Epidermal melanocyte (primary cell): ENCODE data around the gene OR4M1.
"Not testable (repeated sequence)": the region's sequence is repeated elsewhere in the genome, so short reads cannot be mapped to it uniquely, and the experiment has no call there.

ENCODE experiments used
- DNase-seq: peaks from one replicate; pipeline ENCODE4 v3.0.0; 2011; ENCODE audit warnings: low spot score; ENCODE audit not compliant: insufficient read length

OR4M1 gene, protein sequence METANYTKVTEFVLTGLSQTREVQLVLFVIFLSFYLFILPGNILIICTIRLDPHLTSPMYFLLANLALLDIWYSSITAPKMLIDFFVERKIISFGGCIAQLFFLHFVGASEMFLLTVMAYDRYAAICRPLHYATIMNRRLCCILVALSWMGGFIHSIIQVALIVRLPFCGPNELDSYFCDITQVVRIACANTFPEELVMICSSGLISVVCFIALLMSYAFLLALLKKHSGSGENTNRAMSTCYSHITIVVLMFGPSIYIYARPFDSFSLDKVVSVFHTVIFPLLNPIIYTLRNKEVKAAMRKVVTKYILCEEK

DNA sequence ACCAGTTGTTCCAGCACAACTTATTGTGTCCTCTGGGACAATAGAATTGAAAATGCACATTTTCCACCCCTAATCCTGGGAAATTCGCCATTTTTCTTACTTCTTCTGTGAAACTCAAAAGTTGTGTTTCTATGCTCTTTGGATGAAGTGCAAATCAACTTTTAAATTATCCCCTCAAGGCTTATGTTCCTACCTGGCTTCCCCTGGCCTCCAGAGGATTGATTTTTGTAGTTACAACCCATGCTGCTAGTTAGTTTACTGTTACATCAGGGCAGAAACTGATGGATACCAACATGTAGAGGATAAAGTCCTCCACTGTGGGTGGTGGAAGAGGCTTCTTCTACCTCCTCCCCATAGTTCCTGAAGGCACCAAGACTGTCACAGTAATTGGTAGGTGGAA is at the start of gene OR4M1:
TSS of gene OR4M1 (plus strand) at position 301 of the 400 bp plus-strand sequence. CDS start 6,819 bp downstream, outside the sequence.
- DNase-seq, result not testable (repeated sequence)

DNA sequence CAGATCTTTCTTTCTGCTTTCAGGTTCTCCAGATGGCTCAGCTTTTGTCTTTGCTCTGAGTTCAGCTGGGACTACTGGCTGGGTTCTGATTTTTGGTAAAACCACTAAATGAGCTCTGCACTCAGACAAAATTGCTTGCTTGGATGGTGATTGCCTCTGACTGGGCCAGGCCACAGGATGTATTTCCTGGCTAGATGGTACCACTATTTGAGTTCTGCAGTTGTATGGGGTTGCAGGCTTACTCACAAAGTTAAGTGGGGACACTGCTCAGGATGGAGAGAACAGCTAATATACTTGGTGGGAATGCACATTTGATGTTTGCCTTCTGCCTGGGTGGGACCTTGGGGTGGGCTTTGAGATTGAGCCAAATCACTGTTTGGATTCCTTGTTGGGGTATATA is 43.9 kb upstream of the OR4M1 start:
- no peak for DNase-seq

DNA sequence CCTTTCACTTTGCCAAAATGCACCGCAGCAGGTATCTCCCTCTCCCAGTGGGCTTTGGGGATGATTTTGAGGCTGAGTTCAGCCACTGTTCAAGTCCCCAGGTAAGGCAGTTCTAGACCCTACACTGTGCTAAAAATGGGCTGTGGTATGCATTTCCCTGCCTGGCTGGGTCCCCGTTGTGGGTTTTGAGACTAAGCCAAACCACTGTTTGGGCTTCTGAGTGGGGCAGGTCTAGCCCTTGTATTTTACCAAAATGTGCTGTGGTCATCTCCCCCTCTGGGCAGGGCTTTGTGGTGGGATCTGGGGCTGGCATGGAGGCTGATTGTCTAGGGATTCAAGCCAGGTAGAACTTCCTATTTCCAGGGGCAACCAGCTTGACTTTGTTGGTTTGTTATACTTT is 43.5 kb upstream of the OR4M1 start:
- DNase-seq, result no peak

DNA sequence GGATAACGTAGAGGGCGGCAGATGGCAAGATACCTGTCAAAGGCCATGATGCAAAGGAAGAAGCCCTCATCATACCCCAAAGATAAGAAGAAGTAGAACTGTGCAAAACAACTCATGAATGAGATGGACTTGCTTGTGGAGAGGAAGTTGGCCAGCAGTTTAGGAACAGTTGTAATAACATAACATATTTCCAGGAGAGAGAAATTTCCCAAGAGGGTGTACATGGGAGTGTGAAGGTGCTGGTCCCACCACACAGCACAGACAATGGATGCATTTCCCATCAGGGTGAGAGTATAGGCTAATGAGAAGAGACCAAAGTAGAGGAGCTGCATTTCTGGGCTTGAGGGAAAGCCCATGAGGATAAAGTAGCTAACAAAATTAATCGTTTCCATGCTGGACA is 39.4 kb upstream of the OR4M1 start:
- DNase-seq, result not testable (repeated sequence)

DNA sequence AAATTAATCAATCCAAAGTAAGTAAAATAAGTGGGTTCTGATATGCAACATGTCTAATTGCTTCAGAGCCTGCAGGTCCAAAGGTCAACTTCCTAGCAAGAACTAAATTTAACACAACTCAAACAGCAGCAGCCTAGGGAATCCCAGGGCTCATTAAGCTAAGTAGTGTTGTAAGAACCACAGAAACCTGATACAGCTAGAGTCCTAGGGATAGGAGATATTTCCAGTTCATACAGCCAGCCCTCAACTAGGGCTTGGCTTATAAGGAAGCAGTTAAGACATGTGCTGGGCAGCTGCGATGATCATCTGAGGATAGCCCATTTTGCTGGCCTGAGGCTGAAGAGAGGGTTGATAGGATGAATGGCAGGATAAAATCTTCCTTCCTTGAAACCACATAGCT is 30.0 kb upstream of the OR4M1 start, which contains the start of gene OR4Q3:
TSS of gene OR4Q3 (plus strand) at position 316 of the 400 bp plus-strand sequence.
- no peak for DNase-seq

DNA sequence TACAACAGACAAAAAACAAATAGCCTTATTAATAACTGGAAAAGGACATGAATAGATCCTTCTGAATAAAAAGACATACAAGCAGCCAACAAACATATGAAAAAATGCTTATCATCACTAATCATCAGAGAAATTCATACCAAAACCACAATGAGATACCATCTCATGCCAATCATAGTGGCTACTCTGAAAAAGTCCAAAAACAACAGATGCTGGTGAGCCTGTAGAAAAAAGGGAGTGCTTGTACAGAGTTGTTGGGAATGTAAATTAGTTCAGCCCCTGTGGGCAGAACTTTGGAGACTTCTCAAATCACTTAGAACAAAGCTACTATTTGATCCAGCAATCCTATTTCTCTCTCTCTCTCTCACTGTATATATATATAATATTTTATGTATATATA is 21.0 kb upstream of the OR4M1 start:
- not testable (repeated sequence) for DNase-seq

DNA sequence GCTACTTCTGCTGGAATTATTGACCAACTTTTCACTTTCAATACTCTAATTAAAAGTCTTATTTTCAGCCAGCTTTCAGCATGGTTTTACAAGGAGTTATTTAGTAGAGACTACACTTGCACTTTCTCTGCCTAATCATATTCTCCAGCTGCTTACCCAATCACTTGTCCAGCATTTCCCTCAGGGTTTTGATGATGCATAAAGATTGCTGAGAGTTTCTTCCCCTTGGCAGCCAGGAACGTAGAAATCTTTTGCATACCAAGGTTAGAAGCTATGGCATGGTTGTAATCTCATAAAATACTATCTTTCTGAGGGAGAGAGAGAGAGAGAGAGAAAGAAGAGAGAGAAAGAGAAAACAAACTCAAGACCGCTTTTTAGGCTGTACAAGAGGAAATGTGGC is 19.1 kb upstream of the OR4M1 start:
- DNase-seq, result no peak

DNA sequence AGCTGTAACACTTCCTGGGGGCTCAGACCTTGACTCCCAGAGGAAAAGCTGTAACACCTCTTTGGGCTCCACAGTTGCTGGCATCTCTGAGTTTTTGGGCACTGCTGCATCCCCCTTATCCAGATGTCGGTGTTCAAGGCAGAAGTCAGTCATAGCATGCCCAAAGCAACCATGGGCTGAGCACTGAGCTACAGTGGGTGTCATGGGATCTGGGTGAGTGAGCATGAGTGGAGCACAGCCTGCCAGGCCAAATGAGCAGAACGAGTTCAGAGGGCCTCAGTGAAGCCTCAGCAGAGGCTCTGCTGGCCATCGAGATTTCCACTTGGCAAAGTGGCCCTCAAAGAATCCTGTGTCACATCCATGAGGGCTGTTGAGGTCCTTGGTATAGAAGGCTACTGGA is 1.8 kb upstream of the OR4M1 start:
- not testable (repeated sequence) for DNase-seq

DNA sequence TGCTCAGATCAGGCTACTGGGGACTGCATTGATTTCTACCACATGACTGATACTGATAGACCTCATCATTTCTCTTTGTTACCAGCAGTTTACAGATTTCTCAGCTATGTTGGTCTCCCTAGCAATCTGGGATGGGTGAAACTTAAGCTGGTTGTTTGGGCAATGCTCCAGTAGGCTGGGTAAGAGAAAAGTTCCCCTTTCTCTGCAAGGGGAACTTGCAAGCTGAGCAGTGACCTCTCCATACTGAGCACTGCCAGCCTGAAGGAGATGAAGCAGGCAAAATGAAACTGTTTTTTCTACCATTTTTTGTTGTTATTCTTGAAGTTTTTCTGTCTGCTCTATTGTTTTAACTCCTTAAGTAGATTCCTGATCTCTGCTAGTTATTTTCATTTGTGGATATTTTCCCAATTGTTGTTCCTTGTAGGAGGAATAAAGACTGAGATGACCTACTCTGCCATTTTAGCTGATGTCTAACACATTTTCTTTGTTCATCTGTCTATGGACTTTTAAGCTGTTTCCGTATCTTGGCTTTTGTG is 1.3 kb upstream of the OR4M1 start:
- DNase-seq, result no peak

DNA sequence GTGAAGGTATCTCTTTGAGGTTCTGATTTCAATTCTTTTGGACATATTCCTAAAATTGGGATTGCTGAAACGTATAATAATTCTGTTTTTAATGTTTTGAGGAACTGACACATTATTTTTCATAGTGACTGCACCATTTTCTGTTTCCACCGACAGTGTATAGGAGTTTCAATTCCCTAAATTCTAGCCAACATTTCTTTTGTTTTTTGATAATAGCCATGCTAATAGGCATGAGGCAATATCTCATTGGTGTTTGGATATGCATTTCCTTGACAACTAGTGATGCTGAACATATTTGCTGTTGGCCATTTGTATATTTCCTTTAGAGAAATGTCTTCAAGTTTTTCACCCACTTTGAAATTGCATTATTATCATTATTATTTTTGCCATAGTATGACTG is 850 bp upstream of the OR4M1 start:
- DNase-seq, result not testable (repeated sequence)

DNA sequence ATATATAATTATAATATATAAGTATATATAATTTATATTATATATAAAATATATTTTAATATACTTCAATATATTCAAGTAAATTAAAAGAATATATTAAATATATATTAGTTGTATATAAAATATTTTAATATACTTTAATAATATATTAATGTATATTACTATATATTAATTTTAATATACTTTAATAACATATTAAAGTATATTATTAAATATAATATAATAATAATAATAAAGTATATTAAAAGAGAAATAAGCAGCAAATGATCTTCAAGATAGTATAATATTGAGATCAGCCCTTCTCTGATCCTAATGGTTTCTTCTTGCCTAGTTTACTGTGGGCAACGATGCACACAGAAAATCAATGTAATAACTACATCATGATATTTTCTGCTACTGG is 2.3 kb downstream of the OR4M1 start:
- no peak for DNase-seq

DNA sequence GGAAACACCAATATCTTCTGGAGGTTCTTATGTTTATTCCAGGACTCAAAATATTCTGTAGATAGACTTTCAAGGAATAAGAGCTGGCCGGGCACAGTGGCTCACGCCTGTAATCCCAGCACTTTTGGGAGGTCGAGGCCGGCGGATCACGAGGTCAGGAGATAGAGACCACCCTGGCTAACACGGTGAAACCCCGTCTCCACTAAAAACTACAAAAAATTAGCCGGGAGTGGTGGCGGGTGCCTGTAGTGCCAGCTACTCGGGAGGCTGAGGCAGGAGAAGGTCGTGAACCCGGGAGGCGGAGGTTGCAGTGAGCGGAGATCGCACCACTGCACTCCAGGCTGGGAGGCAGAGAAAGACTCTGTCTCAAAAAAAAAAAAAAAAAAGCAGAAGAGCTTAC is 12.5 kb downstream of the OR4M1 start:
- DNase-seq, result not testable (repeated sequence)

DNA sequence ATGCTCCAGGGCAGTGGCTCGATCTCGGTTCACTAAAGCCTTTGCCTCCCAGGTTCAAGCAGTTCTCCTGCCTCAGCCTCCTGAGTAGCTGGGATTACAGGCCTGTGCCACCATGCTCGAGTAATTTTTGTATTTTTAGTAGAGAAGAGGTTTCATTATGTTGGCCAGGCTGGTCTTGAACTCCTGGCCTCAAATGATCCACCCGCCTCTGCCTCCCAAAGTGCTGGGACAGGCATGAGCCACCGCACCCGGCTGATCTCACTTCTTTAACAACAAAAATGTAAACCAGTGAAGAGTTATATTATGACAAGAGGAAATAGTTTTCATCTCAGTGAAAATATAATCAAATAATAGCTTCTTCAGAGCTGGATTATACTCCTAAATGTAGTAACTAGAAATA is 14.0 kb downstream of the OR4M1 start:
- not testable (repeated sequence) for DNase-seq

DNA sequence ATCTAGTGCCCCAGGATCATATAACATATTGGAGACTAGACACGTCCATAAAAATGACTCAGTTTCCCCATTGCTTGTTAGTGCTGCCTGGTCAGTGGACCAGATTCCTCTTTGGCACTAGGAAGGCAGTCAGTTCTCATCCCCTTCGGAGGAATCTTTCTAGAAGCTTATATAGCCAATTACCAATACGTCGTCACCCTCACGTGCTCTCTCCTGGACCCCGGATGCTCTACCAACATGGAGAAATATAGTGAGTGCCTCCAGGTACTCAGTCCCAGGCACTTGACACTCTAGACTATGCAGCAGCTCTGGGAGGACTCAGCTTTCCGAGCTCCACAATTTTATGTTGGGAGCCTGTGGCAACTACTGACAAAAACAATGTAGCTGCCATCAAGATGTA is 14.8 kb downstream of the OR4M1 start:
- DNase-seq, result not testable (repeated sequence)

DNA sequence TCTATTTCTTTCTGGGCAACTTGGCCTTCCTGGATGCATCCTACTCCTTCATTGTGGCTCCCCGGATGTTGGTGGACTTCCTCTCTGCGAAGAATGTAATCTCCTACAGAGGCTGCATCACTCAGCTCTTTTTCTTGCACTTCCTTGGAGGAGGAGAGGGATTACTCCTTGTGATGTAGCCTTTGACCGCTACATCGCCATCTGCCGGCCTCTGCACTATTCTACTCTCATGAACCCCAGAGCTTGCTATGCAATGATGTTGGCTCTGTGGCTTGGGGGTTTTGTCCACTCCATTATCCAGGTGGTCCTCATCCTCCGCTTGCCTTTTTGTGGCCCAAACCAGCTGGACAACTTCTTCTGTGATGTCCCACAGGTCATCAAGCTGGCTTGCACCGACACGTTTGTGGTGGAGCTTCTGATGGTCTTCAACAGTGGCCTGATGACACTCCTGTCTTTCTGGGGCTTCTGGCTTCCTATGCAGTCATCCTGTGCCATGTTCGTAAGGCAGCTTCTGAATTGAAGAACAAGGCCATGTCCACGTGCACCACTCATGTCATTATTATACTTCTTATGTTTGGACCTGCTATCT is 23.3 kb downstream of the OR4M1 start:
- not testable (repeated sequence) for DNase-seq

DNA sequence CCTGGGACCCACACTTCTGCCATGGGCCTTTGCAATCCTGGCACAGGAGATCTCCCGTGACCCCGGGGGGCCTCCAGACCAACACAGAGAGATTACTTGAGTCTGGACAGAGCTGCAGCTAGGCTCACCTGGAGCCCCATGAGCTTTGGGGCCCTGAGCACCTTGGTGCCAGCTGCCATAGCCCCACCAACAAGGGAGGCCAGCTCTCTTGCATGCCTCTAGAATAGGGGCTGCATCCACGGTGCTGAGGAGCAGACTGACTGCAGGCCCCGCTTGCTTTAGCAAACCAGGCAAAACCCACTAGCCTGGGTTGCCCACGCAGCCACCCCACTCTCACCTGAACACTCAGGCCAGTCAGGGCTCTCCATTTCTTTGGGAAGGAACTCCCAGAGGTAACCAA is 26.6 kb downstream of the OR4M1 start:
- no peak for DNase-seq

DNA sequence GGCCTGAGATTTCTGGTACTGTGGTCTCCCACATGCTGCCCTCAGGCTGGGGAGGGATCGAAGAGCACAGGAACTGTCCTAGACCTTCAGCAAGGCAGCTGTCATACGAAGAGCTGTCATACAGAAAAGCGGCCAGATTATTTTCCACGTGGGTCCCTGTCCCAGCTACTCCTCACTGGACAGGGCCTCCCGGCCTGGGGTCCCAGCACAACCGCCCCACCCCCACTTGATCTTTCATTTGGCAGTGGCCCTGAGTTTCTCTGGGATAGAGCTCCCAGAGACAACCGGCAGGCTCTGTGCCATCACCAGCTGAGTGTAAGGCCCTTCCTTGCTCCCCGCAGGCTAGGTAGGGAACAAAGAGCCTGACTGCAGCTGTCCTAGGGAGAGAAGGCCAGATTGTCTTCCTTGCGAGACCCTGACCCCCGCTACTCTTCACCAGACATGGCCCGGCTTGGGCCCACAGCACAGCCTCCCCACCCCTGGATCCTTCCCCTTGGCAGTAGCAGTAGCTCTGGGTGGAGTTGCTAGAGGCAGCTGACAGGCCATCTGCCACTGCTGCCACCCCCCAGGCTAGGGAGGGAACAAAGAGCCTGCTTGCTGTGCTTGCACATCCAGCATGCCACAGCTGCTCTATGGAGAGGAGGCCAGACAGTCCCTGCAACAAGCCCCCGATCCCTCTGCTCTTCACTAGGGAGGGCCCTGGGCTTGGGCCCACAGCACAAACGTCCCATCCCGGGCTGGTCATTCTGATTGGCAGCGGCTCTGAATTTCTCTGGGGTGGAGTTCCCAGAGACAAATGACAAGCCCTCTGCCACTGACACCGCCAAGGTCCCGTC is 27.2 kb downstream of the OR4M1 start:
- no peak for DNase-seq

DNA sequence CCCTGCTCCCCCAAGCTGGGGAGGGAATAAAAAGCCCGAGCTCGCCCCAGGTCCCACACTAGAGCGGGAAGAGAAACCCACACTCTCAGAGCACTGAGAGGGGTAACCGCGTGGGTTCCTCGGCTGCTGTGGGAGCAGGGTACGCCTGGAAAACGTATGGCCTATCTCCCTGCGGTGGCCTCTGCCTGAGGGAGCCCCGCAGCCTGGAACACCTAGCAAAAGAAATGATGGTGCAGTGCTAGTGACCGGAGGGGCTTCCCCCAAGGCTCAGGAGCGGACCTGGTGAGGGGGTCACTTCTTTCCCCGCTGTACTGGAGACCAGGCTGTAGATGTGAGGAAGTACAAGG is 27.8 kb downstream of the OR4M1 start:
- DNase-seq, result no peak

DNA sequence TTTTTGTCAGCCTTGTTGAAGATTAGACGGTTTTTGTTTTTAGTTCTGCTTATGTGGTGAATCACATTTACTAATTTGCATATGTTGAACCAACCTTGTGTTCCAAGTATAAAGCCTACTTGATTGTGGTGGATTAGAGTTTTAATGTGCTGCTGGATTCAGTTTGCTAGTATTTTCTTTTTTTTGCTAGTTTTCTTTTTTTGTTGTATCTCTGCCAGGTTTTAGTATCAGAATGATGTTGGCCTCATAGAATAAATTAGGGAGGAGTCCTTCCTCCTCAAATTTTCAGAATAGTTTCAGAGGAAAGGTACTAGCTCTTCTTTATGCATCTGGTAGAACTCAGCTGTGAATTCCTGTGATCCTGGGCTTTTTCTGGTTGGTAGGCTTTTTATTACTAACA is 30.2 kb downstream of the OR4M1 start, which contains the start of gene OR4N2:
TSS of gene OR4N2 (plus strand) at position 301 of the 400 bp plus-strand sequence. CDS start 23,679 bp downstream, outside the sequence.
- DNase-seq, result not testable (repeated sequence)

DNA sequence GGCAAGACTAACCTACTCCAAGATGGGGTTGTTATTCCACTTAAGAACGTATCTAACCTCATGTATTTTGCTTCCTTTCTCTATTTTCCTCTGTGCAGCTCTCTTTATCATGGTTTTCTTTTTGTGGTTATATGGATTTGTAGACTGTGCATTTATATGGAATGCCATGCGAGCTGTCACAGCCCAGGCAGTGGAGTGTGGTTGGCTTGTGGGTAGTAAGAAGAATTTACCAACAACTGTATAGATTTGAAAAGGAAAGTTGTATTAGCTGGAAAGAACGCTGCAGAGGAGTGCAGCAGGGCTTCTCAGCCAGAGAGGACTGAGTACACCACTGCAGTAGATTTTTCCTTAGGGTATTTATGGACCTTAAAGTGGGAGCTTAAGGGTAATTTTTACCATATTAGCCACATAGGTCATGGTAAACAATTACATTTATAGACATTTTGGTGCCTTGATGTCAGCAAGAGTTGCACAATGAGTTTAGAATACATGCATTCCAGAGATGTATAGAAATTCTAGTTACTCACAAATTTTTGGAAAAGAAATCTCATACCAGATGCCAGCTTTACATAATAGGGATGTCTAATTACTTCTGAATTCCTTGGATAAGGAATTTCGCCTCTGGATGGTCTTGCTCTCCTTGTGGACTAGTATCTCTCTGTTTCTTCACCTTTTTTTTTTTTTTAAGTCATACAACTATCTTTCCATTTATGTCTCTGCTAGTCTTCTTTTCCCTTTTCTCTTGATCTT is 40.0 kb downstream of the OR4M1 start:
- not testable (repeated sequence) for DNase-seq

DNA sequence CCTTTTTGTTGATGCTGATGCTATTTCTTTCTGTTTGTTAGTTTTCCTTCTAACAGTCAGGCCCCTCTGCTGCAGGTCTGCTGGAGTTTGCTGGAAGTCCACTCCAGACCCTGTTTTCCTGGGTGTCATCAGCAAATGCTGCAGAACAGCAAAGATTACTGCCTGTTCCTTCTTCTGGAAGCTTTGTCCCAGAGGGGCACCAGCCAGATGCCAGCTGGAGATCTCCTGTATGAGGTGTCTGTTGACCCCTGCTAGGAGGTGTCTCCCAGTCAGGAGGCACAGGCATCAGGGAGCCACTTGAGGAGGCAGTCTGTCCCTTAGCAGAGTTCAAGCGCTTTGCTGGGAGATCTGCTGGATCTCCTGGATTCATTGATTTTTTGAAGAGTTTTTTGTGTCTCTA is 46.6 kb downstream of the OR4M1 start:
- not testable (repeated sequence) for DNase-seq
